Measurements from ENCODE around the gene PLXNA4. TPM values are rescaled to one million over a fixed set of nuclear protein-coding genes. Genes with fewer than 3 reads are reported as not detected.

Gene PLXNA4
- total RNA-seq, 1 experiment from 2014 or later = 1.0 TPM

DNA sequence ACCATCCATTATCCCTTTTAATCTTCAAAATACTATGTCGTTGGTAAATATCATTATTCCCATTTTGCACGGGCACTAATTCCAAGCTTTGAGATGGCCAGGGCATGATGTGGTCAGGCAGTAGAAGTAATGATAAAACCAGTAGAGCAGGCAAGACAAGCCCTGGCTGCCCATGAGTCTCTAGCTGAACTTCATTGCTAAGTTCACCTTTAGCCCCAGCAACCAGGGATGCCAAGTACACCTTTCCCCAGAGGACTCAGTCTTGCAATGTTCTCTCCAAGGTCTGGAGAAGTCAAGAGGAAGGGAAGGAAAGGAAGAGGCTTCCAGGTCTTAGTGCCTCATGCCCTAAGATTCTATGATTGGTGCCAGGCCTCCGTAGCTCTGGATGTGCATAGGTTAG is 203.2 kb downstream of the PLXNA4 start:
- Histone ChIP-seq H3K36me3 (ENCODE audit: low read depth) (no peaks in the 10 kb centered on the region), H3K9me3 (ENCODE audit: insufficient read depth, low read depth) (no peaks in the 10 kb centered on the region), H3K27ac (no peak overlapping the region), H3K79me2 (ENCODE audit: low read depth) (no peaks in the 10 kb centered on the region), H3K4me3 (no peak overlapping the region), H3F3A (ENCODE audit: insufficient read depth, low read depth) (no peaks in the 10 kb centered on the region), H3K4me2 (no peak overlapping the region), H3K27me3 (ENCODE audit: insufficient read depth, low read depth) (peaks cover 75% of the 10 kb centered on the region), H2AFZ (no peak overlapping the region), H3K4me1 (replicated peaks; ENCODE audit: insufficient read depth) (no peaks in the 10 kb centered on the region), H3K9me2 (ENCODE audit: insufficient read depth) (no peaks in the 10 kb centered on the region), H4K20me1 (ENCODE audit: insufficient read depth) (no peaks in the 10 kb centered on the region)
- POLR2A ChIA-PET (ENCODE audit: unreplicated experiment) = no interaction called here
- TF ChIP-seq, protein P1, sequence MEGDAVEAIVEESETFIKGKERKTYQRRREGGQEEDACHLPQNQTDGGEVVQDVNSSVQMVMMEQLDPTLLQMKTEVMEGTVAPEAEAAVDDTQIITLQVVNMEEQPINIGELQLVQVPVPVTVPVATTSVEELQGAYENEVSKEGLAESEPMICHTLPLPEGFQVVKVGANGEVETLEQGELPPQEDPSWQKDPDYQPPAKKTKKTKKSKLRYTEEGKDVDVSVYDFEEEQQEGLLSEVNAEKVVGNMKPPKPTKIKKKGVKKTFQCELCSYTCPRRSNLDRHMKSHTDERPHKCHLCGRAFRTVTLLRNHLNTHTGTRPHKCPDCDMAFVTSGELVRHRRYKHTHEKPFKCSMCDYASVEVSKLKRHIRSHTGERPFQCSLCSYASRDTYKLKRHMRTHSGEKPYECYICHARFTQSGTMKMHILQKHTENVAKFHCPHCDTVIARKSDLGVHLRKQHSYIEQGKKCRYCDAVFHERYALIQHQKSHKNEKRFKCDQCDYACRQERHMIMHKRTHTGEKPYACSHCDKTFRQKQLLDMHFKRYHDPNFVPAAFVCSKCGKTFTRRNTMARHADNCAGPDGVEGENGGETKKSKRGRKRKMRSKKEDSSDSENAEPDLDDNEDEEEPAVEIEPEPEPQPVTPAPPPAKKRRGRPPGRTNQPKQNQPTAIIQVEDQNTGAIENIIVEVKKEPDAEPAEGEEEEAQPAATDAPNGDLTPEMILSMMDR (conservative IDR thresholded peaks at IDR 0.05) = no peak
- TF ChIP-seq EZH2 (IDR thresholded peaks at IDR 0.05; ENCODE audit: low read depth) = no peak
- no TSS peak for BruUV-seq (replicated peaks)
- CTCF ChIA-PET = no interaction called here
- intact Hi-C loops (cut with micrococcal nuclease; ENCODE audit: unreplicated experiment) = no loop called here
- DNase-seq = no peak

DNA sequence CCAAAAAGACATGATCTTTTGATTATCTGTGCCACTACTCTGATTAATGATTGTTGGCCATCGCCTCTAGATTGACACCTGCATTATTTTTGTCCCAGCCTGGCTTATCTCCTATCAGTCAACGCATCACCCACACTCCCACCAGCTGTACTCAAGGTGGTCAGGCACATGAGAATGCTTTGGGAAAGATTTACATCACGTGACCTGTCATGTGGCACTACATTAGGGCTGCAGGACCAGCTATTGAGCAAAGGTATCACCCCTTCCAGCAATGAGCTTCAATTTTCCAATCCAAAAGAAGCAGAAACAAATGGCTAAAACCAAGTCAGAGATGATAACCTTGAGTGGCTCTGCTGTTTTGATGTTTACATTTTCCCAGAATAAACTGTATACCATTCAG is 204.3 kb downstream of the PLXNA4 start:
- H3F3A ChIP-seq (ENCODE audit: insufficient read depth, low read depth) = no peaks in the 10 kb centered on the region
- H3K4me3 ChIP-seq = no peak overlapping the region
- ChIA-PET CTCF (no interaction called here), POLR2A (ENCODE audit: unreplicated experiment) (no interaction called here)
- no peak overlapping the region for H3K27ac ChIP-seq
- no peaks in the 10 kb centered on the region for H3K9me3 ChIP-seq (ENCODE audit: insufficient read depth, low read depth)
- no peaks in the 10 kb centered on the region for H4K20me1 ChIP-seq (ENCODE audit: insufficient read depth)
- intact Hi-C loops (cut with micrococcal nuclease; ENCODE audit: unreplicated experiment) = no loop called here
- no peak overlapping the region for H2AFZ ChIP-seq
- TF ChIP-seq, protein P1 (conservative IDR thresholded peaks at IDR 0.05) = no peak
- TF ChIP-seq EZH2 (IDR thresholded peaks at IDR 0.05; ENCODE audit: low read depth) = no peak
- H3K4me2 ChIP-seq = no peak overlapping the region
- H3K9me2 ChIP-seq (ENCODE audit: insufficient read depth) = no peaks in the 10 kb centered on the region
- no peaks in the 10 kb centered on the region for H3K4me1 ChIP-seq (replicated peaks; ENCODE audit: insufficient read depth)
- no peaks in the 10 kb centered on the region for H3K36me3 ChIP-seq (ENCODE audit: low read depth)
- BruUV-seq (replicated peaks) = no TSS peak
- H3K27me3 ChIP-seq (ENCODE audit: insufficient read depth, low read depth) = peaks cover 76% of the 10 kb centered on the region
- H3K79me2 ChIP-seq (ENCODE audit: low read depth) = no peaks in the 10 kb centered on the region
- no peak for DNase-seq

DNA sequence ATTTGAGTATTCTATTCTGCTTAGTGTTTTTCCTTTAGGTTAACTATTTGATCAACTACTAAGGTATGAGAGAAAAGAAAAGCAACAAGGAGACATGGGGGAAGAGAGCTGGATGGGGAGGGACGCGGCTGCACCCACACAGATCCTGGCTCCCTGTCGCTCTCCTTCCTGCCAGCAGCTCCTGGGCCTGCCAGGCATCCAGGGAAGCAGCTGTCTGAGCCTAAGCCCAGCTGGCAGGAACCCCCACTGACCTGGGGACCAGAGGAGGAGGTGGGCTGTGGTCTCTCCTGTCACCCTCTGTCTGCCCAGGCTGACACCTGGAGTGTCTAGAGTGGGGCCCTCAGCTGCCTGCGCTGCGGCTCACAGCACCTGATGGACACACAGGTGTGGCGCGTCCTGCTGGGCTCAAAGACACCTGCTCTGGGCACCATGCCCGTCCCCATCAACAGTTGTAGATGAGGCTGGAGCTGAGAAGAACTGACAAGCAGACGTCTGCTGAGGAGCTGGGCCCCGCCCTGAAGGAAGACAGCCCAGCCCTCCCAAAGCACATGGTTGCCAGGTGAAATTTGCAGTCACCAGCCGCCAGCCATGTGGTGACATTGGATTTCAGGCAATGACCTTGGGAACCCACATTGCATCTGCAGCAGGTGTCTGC is 207.9 kb downstream of the PLXNA4 start:
- no peaks in the 10 kb centered on the region for H3K4me1 ChIP-seq (replicated peaks; ENCODE audit: insufficient read depth)
- no peaks in the 10 kb centered on the region for H3K9me3 ChIP-seq (ENCODE audit: insufficient read depth, low read depth)
- no peak overlapping the region for H2AFZ ChIP-seq
- peaks cover 78% of the 10 kb centered on the region for H3K27me3 ChIP-seq (ENCODE audit: insufficient read depth, low read depth)
- no TSS peak for BruUV-seq (replicated peaks)
- intact Hi-C loops (cut with micrococcal nuclease; ENCODE audit: unreplicated experiment) = no loop called here
- no peak overlapping the region for H3K27ac ChIP-seq
- TF ChIP-seq, protein P1 (conservative IDR thresholded peaks at IDR 0.05) = no peak
- no peak for TF ChIP-seq EZH2 (IDR thresholded peaks at IDR 0.05; ENCODE audit: low read depth)
- no peak overlapping the region for H3K4me2 ChIP-seq
- no peaks in the 10 kb centered on the region for H3K36me3 ChIP-seq (ENCODE audit: low read depth)
- no peaks in the 10 kb centered on the region for H3F3A ChIP-seq (ENCODE audit: insufficient read depth, low read depth)
- H3K9me2 ChIP-seq (ENCODE audit: insufficient read depth) = no peaks in the 10 kb centered on the region
- no peak overlapping the region for H3K4me3 ChIP-seq
- no peak for DNase-seq
- ChIA-PET POLR2A (ENCODE audit: unreplicated experiment) (no interaction called here), CTCF (interaction anchor here (0.6 kb wide), 1 partner anchor 306 kb away, joined by 3 read pairs; no protein-coding TSS in a partner anchor)
- no peaks in the 10 kb centered on the region for H4K20me1 ChIP-seq (ENCODE audit: insufficient read depth)
- no peaks in the 10 kb centered on the region for H3K79me2 ChIP-seq (ENCODE audit: low read depth)

All from PC-9 (cell line).